Breast epithelium (tissue), 3 donors: ENCODE measurements around the gene ZFHX3.

Experiments
- CTCF ChIP-seq, 3 donors: fragments of 450-650 bp; IDR thresholded peaks; one replicate each; pipeline ENCODE4 v1.5.1; 2016 to 2017; ENCODE audit warnings: antibody characterized with exemption in 3 of 3, mild to moderate bottlenecking in 3 of 3, moderate library complexity in 3 of 3
- POLR2AphosphoS5 ChIP-seq, 3 donors: sonication (generic); formaldehyde crosslinking; IDR thresholded peaks; one replicate each; pipeline ENCODE4 v1.6.1; 2017; ENCODE audit warnings: antibody characterized with exemption in 3 of 3

GRCh38 chr16:72794319-72794718 is 253.6 kb downstream of the ZFHX3 start:
- TF ChIP-seq POLR2AphosphoS5 (IDR thresholded peaks at IDR 0.05), result no peak
- no peak for TF ChIP-seq CTCF (IDR thresholded peaks at IDR 0.05)
